Posterior cingulate gyrus (tissue), 11 donors: ENCODE results near the gene HTATSF1.

Source experiments
- DNase-seq, 10 donors: peaks; one replicate each; pipeline versions ENCODE4 v3.0.0 to v3.0.0-alpha.2; 2020 to 2021; ENCODE audit warnings: mixed read lengths in 3 of 10
- intact Hi-C: fragments of 100-400 bp; cut with DNase I; formaldehyde crosslinking; loops from one replicate; pipeline ENCODE4 v1.15.1; 2023

The HTATSF1 gene, protein sequence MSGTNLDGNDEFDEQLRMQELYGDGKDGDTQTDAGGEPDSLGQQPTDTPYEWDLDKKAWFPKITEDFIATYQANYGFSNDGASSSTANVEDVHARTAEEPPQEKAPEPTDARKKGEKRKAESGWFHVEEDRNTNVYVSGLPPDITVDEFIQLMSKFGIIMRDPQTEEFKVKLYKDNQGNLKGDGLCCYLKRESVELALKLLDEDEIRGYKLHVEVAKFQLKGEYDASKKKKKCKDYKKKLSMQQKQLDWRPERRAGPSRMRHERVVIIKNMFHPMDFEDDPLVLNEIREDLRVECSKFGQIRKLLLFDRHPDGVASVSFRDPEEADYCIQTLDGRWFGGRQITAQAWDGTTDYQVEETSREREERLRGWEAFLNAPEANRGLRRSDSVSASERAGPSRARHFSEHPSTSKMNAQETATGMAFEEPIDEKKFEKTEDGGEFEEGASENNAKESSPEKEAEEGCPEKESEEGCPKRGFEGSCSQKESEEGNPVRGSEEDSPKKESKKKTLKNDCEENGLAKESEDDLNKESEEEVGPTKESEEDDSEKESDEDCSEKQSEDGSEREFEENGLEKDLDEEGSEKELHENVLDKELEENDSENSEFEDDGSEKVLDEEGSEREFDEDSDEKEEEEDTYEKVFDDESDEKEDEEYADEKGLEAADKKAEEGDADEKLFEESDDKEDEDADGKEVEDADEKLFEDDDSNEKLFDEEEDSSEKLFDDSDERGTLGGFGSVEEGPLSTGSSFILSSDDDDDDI

DNA sequence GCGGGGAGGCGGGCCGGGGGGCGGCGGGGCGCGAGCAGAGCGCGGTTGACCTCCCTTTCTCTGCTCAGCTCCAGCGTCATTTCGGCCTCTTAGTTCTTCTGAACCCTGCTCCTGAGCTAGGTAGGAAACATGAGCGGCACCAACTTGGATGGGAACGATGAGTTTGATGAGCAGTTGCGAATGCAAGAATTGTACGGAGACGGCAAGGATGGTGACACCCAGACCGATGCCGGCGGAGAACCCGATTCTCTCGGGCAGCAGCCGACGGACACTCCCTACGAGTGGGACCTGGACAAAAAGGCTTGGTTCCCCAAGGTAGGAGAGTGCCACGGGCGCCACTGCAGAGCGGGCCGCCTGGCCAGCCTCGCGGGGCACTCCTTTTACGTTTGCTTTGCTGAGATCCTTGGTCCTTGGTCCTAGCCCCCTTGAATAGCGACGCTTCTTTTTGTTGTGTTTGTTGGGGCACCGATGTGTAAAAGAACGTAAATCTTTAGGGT, at the start of gene HTATSF1:
Gene HTATSF1, plus strand, starts transcription at position 37 of the 497 bp plus-strand sequence. Its CDS starts 93 bp downstream, at position 130.
- intact Hi-C loops, result loop anchor here (5.0 kb wide), 1 partner anchor 525 kb away; the partner anchor contains the start of gene MMGT1

DNA sequence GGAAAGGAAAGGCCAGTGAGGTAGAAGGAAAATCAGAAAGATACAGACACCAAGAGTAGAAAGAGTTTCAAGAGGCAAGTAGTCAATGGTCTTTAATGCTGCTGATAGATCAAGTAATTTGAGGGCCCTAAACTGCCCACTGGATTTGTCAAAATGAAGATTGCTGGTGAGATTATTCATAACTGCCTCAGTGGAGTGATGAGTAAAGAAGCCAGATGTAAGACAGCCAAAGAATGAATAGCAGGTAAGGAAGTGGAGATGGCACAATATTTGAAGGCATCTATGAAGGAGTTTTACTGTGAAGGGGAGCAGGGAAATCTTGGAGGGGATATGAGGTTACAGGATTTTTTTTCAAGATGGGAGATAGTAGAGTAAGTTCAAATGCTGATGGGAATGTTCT, 49.4 kb upstream of the HTATSF1 start:
- DNase-seq, result no peak

More for the DNA sequence above, at the start of gene HTATSF1:
- peak in 4 of 10 donors; percentile 11 to 85 (median 45) for DNase-seq

DNA sequence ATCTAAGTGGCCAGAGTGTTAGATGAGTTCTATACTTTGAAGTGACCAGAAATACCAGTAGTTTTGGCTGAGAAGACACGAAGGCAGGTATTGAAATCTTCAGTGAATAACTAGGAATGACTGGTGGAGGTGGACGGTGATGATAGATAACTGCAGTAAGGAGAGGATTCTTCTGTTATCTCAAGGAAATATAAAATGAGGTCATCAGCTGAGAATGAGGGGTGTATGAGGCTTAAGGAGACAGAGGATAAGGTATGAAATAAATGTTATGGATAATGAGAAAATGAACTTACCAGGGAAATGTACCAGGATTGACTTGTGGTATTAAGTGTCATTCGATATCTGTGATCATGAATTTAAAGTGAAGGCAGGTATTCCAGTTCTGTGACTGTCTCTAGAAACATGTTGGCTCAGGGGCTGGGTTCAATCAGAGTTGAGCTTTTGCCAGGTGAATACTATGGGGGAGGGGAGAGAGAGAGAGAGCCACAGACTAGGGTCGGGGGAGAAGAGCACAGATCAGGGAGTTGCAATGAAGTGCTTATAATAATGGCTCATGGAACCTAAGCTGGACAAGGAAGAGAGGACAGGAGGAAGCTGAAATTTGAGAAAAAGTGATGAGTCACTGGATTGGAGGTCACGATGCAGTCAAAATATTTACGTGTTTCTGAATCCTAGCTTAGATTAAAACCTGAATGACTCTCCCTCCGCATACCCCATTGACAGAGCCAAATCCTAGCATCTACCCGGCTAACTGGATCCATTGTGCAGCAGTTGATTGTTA, 47.2 kb upstream of the HTATSF1 start:
- intact Hi-C loops, result no loop called here
- DNase-seq, result no peak

More for the DNA sequence above, 49.4 kb upstream of the HTATSF1 start:
- intact Hi-C loops, result no loop called here

DNA sequence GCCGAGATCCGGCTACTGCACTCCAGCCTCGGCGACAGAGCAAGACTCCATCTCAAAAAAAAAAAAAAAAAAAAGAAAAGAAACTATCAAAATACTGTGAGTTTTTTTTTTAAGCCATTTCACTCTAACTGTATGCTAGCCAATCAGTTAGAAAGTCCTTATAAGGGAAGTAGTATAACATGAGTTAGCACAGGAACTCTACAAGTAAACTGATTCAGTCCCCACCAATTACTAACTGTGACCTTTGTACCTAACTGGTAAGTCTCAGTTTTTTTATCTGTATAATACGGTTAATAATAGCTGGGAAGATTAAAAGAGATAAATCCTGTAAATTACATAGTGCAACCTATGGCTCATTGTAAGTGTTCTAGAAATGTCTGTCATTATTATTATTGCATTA, 44.8 kb upstream of the HTATSF1 start:
- no peak for DNase-seq
- intact Hi-C loops, result no loop called here

DNA sequence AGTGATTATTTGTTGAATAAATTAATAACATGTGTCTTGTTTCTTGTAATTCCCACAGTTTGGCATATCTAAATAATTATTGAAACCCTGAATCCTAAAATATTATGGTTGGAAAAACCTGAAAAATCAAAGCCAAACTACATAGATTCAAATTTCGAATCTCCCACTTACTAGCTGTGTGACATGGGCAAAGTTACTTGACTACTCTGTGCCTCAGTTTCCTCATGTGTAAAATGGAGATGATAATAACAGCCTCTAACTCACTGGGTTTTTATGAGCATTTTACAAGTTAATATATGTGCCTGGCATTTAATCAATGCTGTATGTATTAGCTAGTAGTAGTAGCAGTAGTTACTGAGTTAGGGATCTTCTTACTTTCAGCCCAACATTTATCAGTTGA, 44.3 kb upstream of the HTATSF1 start:
- intact Hi-C loops, result no loop called here
- no peak for DNase-seq

DNA sequence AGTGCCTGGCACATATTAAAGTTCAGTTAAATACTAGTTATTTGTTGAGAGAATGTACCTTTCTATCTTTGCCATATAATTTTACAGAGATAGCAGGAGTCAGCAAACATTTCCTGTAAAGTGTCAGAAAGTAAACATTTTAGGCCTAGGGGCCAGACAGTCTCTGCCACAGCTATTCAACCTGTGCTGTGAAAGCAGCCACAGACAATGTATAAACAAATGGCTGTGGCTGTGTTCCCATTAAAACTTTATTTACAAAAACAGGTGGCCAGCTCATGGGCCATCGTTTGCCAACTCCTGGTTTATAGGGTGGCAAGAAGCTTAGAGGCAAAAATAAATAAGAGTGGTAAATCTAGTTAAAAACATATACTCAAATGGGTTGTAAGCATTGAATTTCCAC, 43.6 kb upstream of the HTATSF1 start:
- intact Hi-C loops, result no loop called here
- no peak for DNase-seq

DNA sequence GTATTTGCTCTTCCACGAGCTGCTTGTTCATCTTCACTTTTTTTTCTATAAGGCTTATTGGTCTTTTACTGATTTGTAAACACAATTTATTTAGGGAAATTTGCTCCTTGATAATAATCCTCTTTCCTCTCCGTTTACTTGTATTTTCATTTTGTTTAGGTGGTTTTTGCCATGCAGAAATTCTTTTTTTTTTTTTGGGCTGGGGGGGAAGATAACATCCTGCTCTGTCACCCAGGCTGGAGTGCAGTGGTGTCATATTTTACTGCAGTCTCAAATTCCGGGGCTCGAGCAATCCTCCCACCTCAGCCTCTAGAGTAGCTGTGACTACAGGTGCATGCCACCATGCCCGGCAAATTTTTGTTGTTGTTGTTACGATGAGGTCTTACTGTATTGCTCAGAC, 41.3 kb upstream of the HTATSF1 start:
- intact Hi-C loops, result no loop called here
- DNase-seq, result no peak

DNA sequence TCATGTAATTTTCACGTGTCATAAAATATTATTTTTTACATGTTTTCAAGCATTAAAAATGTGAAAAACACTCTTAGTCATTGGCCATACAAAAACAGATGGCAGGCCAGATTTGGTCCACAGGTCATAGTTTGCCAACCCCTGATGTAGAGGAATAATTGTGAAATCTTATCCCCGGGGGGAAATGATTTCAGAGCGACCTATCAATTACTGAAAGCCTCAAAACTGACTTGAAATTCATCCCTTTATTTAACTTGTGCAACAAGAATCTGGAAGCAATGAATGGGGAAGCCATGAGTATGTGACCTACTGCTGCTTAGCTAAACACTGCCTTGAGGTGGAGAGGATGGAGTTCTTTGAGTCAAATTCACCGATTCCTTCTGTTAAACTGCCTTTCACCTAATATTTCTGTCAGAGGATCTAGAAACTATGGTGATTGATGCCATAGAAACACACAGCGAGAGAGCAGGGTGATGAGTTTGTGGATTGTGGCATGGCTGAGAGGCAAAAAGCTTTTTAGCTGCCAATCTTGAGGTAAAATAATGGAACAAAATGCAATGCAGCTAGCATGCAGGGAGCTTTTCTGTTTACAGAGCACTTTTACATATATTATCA, 40.0 kb upstream of the HTATSF1 start:
- DNase-seq, result no peak
- intact Hi-C loops, result no loop called here

DNA sequence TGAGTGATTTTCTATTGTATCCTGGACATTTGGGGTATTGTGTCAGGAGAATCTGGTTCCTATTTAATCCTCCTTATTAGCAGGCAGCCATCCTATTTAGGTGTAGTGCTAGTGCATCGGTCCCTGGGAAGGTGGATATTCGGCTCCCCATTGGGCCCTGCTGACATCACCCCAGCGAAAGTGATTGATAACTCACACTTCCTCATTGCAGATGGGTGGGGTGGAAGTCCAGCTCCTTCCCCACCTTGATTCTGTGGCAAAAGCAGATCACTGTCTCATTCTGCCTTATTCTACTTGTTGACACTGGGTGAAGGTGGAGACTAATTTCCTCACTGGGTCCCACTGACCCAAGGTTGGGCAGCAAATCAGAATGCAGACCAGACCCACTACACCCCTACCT, 32.8 kb upstream of the HTATSF1 start:
- no peak for DNase-seq
- intact Hi-C loops, result no loop called here

DNA sequence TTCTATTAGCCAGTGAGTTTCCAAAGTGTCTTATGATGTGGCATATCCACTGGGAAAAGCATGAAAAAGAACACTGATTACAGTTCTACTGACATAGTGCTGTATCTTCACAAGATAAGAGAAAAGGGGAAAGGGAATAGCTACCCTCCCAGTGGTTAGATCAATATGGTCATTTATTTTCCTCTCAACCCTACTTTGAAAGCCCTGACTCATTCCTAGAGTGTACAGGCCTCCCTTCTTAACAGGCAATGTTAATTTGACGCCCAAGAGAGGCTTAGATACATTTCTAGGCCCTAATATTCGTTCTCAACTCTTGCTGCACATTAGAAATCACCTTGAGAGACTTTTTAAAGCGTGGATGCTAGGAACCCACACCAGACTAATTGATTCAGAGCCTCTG, 30.1 kb upstream of the HTATSF1 start:
- DNase-seq, result no peak
- intact Hi-C loops, result no loop called here

DNA sequence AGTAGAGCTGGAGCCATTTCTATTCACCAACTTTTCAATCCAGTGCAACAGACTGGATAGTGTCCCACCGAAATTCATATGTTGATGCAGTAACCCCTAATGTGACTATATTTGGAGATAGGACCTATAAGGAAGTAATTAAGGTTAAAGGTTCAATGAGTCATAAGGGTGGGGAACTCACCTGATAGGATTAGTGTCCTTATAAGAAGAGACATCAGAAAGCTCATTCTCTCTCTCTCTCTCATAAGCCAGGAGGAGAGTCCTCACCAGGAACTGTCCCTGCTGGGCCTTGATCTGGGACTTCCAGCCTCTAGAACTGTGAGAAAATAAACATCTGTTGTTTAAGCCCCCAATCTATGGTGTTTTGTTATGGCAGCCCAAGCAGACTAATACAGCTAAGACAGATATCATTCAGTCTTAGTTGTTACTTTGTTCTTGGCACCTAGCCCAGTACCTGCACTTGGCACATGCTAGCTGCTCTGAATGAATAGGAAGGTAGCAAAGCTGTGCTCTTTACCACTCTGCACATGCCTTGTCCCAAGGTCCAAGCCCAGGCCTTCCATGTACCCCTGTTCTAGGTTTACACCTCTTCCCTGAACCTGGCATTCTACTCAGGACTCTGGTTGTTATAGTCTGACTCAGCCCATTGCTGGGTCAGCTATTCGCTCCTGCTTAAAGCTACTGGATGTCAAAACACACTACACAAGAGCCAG, 28.8 kb upstream of the HTATSF1 start:
- intact Hi-C loops, result no loop called here
- no peak for DNase-seq

DNA sequence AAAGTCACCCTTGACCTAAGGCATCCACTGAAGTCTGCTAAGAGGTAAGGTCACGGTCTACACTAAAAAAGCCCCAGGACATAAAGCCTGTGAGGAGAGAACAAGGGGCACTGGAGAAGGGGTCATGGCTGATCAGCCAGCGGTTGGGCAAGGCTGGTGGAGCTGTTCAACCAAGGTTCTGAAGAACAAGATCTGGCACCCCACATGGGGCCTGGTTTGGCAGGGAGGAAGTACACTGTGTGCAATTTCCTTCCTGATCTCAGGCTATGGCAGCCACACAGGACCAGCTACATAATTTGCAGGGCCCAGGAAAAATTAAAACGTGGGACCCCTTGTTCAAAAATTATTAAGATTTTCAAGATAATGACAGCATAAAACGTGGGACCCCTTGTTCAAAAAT, 23.7 kb upstream of the HTATSF1 start:
- intact Hi-C loops, result no loop called here
- no peak for DNase-seq

DNA sequence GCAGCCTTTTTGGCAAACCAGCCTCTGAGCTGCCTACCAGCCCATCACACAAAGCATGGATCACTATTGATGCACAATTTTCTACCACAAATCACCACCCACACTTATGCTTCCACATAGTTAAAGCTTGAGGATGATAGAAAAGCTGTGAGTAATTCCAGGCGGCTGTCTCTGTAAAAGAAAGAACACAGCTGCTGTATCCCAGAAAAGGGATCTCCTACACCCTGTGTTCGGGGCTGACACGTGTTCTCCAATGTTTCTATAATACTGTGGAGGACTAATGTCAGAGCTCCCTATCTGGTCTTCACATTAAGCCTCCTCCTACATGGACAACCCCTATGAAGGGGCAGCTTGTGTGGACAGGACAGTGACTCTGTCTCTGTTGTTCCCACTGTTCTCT, 22.2 kb upstream of the HTATSF1 start:
- no peak for DNase-seq
- intact Hi-C loops, result no loop called here

DNA sequence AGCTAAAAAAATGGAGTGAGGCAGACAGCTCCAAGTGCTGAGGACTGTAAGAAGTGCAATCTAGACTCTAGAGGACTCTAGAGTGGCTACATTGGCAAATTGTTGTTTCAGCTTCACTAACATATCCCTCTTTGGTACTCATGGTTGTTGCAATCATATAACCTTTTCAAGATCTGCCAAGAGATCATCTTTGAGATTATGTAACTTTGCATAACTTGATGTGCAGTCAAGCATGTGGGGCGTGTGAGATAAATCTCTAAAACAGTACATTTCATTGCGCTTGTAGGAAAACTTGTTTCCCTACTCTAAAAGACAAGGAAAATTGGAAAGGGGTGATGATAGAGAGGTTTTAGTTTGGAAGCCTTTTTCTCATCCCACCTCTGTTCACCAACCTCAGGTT, 20.9 kb upstream of the HTATSF1 start:
- no peak for DNase-seq
- intact Hi-C loops, result no loop called here

DNA sequence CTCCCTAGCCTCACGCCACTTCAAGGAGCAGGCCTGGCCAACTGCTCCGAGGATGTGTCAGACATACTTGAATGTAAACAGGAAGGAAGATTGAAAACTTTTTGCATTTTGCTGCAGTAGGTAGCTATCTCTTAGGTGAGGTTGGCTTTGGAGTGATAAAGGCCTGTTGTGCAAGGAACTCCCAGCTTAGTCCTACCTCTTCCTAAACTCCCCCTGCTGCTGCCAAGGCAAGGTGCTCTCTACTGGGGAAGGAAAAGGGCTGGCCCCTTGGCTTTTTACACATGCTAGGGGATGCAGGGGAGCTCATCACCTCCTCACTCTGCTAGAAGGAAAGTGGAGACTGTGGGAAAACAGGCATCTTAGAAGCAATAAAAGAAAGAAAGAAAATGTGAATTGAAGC, 20.4 kb upstream of the HTATSF1 start:
- intact Hi-C loops, result no loop called here
- no peak for DNase-seq

DNA sequence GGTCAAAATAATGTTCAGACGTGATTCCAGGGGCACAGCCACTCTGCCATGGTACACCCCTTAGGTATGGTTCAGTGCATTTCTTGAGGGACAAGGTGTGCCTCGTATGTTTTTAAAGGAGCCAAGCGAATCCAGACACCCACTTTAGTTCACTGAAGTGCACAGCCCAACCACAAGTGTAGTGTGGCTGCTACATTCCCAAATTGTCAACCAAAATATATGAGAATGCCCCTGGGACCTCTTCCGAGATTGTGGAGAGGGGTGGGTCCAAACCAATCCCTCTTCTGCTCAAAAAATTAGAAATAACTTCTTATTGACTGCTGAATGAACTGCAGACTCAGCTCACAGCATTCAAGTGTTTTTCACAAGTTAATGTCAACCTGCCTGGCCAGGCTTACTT, 17.0 kb upstream of the HTATSF1 start:
- DNase-seq, result no peak
- intact Hi-C loops, result no loop called here

DNA sequence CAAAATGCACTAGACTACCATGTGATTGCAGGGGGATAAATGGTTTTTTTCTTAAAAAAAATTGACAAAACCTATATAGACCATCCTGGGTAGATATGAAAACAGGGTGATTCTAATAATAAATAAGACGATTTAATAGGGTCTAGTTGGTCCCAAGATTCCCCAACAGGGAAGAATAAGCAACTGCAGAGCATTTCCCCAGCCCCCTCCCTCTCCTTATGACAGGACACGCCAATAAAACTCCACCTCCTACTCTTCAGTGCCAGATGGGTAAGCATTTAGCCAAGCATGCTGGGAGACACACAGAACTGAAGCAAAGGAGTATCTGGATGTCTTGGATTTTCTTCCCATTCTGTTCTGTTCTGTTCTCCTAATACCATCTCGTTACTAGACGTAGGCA, 9.7 kb upstream of the HTATSF1 start, which contains the start of gene BRS3:
Gene BRS3, plus strand, starts transcription at position 301 of the 400 bp plus-strand sequence. CDS start 168 bp downstream, outside the sequence.
- intact Hi-C loops, result no loop called here
- no peak for DNase-seq

DNA sequence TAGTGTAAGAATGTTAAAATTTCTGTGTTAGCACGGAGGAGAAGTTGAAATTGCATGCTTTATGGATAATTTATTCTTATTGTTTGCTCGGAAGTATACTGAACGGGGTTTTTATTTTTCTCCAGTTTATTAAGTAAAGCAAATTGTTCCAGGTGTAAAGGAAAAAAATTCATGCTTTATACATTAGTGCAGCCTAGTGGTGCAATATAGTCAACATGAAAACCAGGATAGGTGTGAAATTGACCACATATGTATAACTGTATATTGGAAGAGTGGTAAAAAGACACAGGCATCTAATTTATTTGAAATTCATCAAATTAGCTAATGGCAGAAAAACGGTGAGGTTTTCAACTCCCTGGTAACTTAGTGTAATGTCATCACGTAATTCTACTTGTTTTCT, 8.7 kb upstream of the HTATSF1 start:
- intact Hi-C loops, result no loop called here

DNA sequence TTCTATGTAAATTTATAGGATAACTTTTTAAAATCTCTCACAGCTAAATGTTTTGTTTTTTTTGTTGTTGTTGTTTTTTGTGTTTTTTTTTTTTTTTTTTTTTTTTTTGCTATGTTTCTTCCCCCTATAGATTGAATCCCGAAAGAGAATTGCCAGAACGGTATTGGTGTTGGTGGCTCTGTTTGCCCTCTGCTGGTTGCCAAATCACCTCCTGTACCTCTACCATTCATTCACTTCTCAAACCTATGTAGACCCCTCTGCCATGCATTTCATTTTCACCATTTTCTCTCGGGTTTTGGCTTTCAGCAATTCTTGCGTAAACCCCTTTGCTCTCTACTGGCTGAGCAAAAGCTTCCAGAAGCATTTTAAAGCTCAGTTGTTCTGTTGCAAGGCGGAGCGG, 5.6 kb upstream of the HTATSF1 start:
- intact Hi-C loops, result no loop called here
- no peak for DNase-seq

More for the DNA sequence above, 8.7 kb upstream of the HTATSF1 start:
- no peak for DNase-seq

DNA sequence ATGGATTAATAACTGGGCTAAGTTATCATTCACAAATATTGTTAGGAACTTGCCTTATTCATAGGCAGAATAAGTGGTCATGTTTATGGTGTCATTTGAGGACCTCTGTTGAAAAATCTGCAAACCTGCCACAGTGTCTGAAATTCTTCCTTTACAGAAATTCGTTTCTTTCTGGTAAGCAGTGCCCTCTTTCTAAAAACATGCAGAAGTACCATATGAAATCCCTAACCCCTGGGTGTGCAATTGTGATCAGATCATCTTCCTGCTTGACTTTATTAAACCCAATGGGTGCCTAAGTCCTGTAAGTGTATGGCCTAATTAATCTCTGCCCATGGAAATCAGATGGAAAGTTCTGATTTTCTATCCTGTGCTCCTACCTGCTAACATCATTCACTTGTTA, 4.4 kb upstream of the HTATSF1 start:
- intact Hi-C loops, result no loop called here
- no peak for DNase-seq
